ENCODE data around the gene HM13.
A peak's percentile ranks its signal among the peaks of the same experiment; 100 is the strongest.
"Not testable (repeated sequence)": the region's sequence is repeated elsewhere in the genome, so short reads cannot be mapped to it uniquely, and the experiment has no call there.

Gene HM13

DNA sequence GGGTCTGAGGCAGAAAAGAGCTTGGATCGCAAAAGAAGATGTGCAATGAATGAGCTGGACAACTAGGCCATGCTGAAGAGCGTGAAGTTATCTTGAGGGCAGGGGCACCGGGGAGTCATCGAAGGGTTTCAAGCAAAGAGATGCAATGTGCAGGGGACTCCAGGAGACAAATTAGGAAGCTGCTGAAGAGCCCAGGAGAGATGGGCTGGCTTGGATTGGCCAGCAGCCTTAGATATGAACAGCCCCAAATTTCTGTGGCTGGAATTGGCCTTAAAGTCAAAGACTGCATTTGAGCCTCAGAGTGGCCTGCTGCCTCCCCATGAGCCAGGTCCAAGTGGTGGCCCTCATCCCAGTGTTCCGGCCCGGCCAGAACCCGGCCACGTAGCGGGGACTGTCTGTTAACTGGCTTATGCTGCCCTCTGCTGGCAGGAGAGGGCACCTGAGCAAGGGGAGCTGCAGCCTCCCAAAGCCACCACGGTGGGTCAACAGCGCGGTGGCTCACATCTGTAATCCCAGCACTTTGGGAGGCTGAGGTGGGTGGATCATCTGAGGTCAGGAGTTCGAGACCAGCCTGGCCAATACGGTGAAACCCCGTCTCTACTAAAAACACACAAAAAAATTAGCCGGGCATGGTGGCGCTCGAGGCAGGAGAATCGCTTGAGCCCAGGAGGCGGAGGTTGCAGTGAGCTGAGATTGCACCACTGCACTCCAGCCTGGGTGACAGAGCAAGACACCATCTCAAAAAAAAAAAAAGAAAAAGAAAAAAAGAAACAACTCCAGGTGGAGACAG, 11.2 kb upstream of the HM13 start:
- DNase-seq (ENCODE audit: low spot score) = peak; percentile 73

DNA sequence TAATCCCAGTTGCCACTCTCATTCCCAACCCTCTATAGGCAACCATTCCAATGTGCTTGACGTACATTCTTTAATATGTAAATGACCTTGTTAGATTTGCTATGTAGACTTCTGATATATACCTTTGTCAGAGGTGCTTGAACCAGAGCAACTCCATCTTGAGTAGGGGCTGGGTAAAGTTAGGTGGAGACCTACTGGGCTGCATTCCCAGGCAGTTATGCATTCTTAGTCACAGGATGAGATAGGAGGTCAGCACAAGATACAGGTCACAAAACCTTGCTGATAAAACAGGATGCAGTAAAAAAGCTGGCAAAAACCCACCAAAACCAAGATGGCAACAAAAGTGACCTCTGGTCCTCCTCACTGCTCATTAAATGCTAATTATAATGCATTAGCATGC, 8.3 kb upstream of the HM13 start:
- no peak for DNase-seq (ENCODE audit: low spot score)

DNA sequence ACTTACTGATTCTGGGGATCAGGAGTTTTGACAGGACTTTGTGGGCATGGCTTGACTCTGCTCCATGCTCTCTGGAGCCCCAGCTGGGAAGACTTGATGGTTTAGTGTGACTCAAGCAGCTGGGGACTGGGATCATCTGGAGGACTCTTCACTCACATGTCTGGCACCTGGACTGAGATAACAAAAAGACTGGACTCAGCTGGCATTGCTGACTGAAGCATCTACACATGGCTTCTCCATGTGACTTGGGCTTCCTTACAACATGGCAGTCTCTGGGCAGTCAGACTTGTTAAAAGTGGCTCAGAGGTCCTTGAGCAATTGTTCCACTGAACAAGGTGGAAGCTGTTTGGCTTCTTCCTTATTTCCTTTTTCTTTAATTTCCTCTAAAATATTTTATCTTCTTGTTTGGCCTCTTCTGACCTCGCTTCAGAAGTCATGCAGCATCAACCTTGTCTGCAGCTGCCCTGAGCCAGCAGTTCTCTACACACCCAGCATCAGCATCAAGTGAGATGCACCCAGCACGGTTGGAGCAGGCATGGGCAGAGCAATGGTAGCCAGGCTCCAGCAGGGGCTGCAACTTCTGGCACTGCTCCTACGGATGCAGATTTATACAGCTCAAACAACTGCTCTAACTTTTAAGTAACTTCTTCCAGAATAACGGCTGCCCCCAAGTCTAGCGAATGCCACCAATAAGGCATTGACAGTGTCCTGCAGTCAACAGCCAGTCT, 5.6 kb upstream of the HM13 start:
- no peak for DNase-seq (ENCODE audit: low spot score)

DNA sequence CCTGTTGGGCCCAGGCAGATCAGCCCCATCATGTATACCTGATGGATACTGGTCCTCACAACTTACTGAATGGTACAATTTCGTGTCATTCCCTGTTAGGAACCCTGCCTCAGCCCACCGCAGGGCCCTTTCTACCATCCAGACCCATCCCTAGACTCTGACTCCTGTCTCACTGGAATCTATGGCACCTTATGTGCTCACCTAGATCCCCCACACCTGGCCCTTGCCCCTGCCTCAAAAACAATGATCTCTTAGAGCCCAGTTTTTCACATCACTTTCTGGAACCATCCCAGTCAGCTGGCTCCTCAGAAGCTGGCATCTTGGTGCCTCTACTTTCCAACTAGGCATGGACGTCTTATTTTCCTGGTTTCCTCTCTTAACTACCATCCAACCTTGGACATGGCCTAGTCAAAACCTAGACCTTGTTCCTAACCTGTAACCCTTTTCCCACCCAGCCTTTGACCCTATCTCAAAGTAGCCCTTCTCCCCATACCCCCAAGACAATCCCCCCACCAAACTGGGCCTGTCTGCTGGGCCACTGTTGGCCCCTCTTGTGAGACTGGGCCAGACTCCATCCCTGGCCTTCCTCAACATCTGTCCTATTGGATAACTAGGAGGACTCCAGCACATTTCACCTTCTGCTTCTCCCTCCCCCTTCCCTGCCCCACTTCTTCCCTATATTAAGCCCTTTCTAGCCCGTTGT, 981 bp downstream of the HM13 start:
- no peak for DNase-seq (ENCODE audit: low spot score)

DNA sequence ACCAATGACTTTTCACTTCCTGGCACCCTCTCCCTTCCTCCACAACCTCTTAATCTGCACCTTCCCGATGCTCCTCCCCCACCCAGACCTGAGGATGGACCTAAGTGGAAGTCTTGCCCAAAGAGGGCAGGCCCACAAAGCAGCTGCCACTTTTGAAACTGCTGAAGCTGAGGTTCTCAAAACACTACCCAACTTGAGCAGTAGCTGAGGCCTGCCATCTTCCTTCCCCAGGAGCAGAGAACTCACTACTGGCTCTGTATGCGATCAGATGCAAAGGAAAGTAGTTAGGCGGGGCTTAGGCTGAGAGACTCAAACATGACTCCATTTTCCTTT, 1.5 kb downstream of the HM13 start:
- no peak for DNase-seq (ENCODE audit: low spot score)

DNA sequence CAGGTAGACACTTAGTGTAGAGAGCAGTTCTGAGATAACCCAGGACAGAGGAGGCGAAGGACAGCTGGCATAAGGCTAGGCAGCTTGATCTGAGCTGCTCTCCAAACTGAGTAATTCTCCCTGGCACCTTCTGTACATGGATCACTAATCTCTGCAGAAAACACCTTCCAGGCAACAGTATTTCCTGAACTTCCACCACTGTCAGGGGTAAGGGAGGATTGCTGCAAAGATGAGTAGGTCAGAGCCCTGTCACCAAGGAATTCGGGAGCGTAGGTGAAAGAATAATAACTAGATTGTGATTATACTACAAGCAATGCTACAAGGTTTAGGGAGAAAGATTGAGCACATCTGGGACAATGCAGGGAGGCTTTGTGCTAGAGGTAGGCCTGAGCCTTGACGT, 1.9 kb downstream of the HM13 start:
- no peak for DNase-seq (ENCODE audit: low spot score)

DNA sequence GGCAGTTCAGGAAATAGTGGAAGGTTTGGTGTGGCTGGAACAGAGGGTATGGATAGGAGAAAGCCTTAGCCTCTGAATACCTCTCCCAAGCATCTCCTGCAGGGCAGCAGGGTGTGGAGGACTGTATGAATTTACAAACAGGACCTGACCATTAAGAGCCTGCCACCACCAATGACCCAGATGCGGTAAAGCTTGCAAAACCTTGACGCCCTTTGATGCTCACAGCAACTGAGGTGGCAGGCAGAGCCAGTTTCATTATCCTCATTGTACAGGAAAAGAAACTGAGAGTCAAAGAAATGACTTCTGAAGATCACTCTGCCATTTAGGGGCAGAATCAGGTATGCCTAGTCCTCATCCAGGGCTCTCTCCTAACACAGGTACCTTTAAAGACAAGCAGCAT, 2.4 kb downstream of the HM13 start:
- DNase-seq (ENCODE audit: low spot score) = no peak

DNA sequence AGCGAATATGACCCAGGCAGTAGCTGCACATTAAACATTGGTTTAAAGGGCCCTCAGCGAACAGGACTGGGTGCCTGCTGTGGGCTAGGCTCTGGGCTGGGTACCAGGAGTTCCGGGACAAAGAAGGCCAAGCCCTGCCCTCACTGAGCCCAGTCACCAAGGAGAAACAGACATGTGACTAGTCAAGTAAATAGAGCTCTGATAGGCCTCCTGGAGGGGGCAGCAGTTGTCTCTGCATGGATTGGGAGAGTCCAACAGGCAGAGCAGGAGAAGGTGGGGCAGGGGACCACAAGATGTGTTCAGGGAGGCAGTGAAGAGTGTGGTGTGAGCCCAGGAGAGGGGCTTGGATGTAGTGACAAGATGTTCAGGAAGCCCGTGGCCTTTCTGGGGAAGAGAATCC, 3.1 kb downstream of the HM13 start:
- no peak for DNase-seq (ENCODE audit: low spot score)

DNA sequence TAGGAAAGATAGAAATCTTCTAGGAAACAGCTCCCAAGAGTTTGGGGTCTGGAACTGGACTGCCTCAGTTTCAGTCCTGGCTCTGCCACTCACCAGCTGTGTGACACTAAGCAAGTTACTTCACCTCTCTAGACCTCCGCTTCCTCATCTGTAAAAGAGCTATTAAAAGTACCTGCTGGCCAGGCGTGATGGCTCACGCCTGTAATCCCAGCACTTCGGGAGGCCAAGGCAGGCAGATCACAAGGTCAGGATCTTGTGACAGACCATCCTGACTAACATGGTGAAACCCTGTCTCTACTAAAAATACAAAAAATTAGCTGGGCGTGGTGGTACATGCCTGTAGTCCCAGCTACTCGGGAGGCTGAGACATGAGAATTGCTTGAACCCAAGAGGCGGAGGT, 7.0 kb downstream of the HM13 start:
- not testable (repeated sequence) for DNase-seq (ENCODE audit: low spot score)

DNA sequence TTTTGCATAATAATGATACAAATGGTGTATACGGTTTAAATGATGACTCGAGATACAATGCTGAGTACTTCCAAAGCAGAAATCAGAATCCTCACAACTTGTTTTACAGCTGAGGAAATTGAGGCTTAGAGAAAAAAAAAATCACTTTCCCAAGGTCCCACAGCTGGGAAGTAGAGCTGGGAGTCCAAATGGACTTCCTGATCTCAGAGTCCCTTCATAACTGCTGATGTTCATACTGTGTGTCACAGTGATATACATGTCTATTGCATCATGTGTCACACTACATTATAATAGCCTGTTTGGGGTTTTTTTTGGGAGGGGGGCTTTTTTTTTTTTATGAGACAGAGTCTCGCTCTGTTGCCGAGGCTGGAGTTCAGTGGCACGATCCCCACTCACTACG, 8.5 kb downstream of the HM13 start:
- DNase-seq (ENCODE audit: low spot score) = no peak

DNA sequence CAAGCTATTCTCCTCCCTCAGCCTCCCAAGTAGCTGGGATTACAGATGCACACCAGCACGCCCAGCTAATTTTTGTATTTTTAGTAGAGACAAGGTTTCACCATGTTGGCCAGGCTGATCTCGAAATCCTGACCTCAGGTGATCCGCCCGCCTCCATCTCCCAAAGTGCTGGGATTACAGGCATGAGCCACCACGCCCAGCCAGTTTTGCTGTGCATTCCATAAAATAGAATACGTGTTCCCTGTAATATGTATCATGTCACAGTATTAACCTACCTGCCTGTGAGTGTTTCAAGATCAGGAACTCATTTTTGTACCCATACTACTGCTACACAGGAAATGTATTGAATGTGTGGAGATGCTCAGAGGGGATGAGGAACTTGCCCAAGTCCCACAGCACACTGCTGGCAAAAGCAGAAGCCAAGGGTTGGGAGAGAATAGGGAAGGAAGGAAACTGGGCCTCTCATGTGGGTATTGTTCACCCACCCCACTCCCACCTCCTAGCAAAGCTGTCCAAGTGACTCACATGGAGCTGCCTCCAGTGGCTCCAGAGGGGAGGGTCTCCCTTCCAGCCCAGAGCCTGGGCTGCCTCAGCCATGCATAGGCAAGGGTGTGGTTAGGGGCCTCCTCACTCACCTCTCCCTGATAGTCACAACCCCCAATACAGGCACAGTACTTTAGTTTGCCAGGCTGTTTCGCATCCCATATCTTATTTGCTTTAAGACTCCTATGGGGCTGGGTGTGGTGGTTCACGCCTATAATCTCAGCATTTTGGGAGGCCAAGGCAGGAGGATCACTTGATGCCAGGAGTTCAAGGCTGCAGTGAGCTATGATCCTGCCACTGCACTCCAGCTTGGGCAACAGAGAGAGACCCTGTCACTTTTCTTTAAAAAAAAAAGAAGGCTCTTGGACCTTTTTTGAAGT, 9.4 kb downstream of the HM13 start:
- DNase-seq (ENCODE audit: low spot score) = no peak

DNA sequence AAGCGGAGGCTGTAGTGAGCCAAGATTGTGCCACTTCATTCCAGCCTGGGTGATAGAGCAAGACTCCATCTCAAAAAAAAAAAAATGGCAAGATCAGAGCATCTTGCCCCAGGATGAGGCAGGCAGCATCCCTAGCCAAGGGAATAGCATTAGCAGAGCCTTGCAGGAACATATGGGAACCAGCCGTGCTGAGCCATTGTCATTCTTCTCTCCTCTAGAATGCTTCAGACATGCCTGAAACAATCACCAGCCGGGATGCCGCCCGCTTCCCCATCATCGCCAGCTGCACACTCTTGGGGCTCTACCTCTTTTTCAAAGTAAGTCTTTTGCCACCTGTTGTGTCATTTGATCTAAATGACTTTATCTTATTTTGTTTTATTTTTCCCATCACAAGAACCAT, 13.0 kb downstream of the HM13 start:
- DNase-seq (ENCODE audit: low spot score) = no peak

DNA sequence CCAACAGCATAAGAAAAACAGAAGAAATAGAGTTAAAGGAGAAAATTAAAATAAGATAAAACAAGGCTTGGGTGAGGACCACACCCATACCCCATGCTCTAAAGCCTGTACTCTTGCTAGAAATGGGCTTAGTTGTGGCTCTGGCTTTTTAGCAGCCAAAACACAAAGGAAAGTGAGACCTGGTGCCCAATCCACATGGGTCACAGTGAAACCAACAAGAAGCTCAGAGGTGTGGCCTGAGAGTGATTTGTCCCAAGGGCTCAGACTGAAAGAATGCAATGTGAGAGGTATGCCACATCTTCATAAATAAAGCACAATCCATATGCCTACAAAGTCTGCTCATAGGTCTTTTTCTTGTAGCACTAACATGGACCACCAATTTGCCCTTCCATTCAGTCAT, 21.1 kb downstream of the HM13 start:
- no peak for DNase-seq (ENCODE audit: low spot score)

DNA sequence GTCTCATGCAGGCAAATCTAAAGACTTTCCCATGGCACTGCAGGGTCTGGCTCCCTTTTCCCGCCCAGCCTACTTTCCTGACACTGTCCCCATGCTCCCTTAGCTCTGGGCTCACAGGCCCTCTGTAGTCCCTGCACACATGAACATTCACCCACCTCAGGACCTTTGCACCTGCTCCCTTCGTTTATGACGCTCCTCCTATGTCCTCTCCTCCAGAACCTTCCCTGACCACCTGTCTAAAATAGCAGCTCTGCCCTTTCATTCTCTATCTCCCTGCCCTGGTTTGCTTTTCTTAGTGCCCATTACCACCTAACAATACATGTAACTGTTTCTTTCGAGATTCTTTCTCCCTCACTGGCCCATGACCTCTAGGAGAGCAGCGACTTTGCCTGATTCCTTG, 22.3 kb downstream of the HM13 start:
- DNase-seq (ENCODE audit: low spot score) = no peak

DNA sequence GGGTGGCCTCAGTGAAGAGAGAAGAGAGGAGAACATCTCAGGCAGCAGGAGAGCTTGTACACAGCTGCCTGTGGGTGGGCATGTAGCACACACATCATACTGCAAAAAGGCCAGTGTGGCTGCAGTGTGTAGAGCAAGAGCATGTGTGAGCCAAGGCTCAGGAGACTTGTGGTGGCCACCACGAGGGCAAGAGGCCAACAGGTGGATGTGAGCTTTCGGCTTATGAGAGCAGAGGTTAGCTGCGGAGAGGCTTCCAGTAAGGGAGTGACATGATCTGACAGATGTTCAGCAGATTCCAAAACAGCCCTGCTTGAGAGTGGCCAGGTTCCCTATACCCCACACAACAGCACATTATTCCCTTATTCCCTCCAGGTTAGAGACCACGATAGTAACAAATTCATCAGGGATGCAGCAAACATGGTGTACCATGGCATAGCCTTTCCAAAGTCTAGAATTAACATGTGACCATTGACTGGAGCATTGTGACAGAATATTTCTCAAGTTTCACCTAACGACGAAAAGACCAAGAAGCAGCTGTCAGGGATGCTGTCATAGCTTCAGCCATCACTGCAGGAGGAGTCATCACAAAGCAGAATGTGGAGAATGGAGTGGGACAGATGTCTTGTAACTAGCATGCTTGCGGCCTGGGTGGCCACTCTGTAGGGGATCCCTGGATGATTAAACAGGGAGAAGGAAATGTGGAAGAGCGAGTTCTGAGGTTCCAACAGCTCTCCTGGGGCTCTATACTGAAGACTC, 23.1 kb downstream of the HM13 start:
- DNase-seq (ENCODE audit: low spot score) = no peak

DNA sequence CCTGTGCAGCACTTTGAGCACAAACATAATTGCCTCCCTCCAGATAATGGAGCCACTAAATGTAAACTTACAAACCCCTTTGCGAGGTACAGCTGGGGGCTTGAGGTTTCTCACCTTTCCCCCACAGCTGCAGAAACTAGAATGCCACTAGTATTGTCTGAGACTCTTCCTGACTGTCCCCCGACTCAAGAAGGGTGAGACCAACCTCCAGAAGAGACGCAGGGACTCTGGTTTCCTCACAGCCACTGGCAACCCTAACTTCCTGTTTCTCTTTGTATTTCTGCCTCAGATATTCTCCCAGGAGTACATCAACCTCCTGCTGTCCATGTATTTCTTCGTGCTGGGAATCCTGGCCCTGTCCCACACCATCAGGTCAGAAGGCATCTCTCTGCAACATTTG, 23.6 kb downstream of the HM13 start:
- DNase-seq (ENCODE audit: low spot score) = no peak

DNA sequence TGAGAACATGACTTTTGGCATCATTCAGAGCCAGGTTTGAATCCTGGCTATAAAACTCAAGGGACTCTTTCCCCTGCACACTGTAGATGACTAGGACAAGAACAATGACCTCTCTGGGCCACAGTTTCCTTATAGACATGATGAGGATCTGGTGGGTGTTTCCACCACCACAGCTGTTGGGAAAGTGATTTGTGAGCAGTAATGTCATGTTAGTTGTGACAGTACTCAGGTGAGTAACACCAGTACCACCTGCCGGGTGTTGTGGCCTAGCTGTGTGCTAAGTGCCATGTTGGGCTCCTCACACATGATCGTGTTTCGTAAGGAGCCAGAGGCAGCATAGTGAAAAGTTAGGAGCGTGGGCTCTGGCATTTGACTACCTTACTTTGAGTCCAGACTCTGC, 24.1 kb downstream of the HM13 start:
- DNase-seq (ENCODE audit: low spot score) = no peak

DNA sequence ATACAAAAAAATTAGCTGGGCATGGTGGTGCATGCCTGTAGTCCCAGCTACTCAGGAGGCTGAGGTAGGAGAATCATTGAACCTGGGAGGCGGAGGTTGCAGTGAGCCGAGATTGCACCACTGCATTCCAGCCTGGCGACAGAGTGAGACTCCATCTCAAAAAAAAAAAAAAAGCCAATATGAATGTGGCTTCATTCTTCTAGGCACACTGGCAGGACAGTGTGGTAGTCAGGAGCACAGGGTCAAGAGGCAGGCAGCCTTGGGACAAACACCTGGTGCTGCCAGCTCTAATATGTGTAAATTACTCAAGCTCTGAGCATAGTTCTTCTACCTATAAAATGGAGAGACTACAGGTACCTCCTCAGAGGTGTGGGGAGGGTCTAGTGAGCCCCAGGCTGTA, 25.4 kb downstream of the HM13 start:
- DNase-seq (ENCODE audit: low spot score) = not testable (repeated sequence)

DNA sequence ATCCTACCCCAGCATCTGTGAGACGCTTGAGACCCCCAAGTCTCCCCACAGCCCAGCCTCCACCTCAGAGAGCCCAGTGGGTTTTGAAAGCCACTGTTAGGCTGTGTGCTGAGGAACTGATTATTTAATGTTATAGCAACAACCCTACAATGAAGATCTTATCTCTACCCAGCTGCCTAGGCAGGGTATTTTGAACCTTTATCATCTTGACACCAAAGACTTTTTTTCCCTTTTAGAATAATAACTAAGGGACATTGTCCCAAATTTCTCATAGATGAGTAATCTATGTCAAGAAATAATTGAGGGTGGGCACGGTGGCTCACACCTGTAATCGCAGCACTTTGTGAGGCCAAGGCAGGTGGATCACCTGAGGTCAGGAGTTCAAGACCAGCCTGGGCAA, 26.2 kb downstream of the HM13 start:
- DNase-seq (ENCODE audit: low spot score) = no peak

DNA sequence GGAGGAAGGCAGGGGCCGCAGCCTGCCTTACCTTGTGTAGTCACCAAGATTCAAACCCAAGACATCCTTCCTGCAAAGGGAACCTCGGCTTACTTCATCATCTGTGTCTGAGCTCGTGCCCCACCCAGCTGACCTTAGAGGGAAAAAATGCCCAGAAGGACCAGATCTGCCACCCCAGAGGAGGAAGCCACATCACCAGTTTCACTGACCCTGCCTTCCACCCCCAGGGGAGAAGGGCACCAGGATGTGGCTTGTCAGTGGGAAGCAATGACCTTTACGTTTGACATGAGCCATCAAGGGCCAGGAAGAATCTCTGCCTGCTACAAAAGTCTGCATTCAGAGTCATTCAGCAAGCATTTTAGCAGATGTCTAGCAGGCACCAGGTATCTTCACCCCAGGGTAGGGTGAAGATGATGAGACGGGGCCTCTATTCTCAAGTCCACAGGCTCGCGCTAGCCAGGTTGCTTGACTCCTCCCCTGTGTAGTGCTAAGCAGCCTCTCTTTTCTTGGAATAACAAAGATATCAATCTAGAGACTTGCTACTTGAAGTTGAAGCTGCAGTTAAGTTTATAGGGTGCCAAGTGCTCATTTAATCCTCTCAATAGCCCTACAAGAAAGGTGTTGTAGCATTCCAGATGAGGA, 28.1 kb downstream of the HM13 start:
- no peak for DNase-seq (ENCODE audit: low spot score)

DNA sequence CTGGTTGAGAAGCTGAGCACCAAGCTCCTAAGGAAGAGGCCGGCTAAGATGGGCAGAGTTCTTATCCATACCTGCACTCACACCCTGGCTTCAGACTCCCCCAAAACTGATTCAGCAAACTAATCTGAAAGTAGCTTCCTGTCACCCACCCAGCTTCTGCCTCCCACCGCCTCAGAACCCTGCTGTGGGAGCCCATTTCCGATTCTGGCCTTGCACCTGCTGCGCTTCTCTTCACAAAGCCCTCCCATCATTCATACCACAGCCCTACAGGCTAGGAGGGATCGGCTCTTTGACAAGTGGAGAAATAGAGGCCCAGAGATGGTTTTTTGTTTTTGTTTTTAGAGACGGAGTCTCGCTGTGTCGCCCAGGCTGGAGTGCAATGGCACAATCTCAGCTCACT, 28.7 kb downstream of the HM13 start:
- DNase-seq (ENCODE audit: low spot score) = no peak
